HFFc6 (cell line): ENCODE results near the gene TALDO1. TPM values are rescaled to one million over a fixed set of nuclear protein-coding genes. Genes with fewer than 3 reads are reported as not detected.

Experiments
- DNase-seq: peaks from one replicate; pipeline ENCODE4 v3.0.0-alpha.2; 2018
- H3K27ac Mint-ChIP-seq: 2 replicates; pipeline ENCODE4 v1.8.0; 2020; ENCODE audit warnings: mild to moderate bottlenecking, mixed read lengths
- H3K27me3 Mint-ChIP-seq: 2 replicates; pipeline ENCODE4 v1.8.0; 2021; ENCODE audit warnings: mild to moderate bottlenecking, moderate library complexity, mixed read lengths; ENCODE audit not compliant: insufficient read depth
- H3K36me3 Mint-ChIP-seq: 2 replicates; pipeline ENCODE4 v1.8.0; 2021; ENCODE audit warnings: low read depth, mixed read lengths
- H3K4me1 Mint-ChIP-seq: 2 replicates; pipeline ENCODE4 v1.8.0; 2020; ENCODE audit warnings: low read depth, mixed read lengths
- H3K4me3 Mint-ChIP-seq: 2 replicates; pipeline ENCODE4 v1.8.0; 2020; ENCODE audit warnings: mild to moderate bottlenecking, moderate library complexity, mixed read lengths
- H3K9me3 Mint-ChIP-seq: 2 replicates; pipeline ENCODE4 v1.8.0; 2020; ENCODE audit warnings: mild to moderate bottlenecking, mixed read lengths
- total RNA-seq, 6 experiments: library from RNA; stranded (reverse); fragmentation: NEBNext Ultra II Directional; extraction: Animal tissue kit (Norgen Biotek cat#: 25700); gene quantifications; 2 replicates in 1 of 6; 3 replicates in 5 of 6; pipeline ENCODE4 v1.2.3, GENCODE V29; 2021
- TF ChIP-seq, protein P1 (sequence below): fragments of 200-600 bp; sonication (generic); IDR thresholded peaks from 2 replicates; pipeline ENCODE4 v1.5.0; 2021; ENCODE audit warnings: antibody characterized with exemption, mild to moderate bottlenecking

TALDO1 gene
- total RNA-seq, 6 experiments from 2014 or later = 230 to 351 (median 300) TPM

DNA sequence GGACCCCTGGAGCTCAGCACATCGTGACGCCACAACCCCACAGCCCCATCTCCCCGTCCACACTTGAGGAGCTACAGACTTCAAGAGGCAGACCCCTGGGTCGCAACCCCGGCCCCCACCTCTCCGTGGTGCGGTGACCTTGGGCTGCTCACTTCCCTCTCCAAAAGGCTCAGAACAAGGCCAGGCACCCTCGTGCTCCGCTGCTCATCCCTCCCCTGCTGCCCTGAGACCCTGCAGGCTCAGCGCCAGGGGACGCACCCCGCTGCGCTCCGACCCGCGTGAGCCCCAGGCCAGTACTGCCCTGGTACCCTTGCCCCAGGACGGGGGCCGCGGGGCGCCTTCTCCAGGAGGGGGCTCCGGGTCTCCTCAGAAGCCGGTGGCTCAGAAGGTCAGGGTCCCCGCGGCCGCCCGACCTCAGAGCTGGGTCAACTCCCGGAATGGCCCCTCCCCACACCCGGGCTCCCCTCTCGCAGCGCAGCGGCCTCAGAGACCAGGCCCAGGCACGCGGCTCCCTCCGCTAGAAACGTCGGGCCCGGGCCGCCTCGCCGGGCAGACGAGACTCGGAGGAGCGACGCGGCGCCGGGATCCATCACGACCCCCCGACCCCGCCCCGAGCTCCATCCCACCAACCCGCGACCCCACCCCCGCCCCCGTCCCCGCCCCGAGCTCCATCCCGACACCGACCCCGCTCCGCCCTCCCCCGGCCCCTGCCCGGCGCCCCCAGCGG, 29.5 kb downstream of the TALDO1 start:
- TF ChIP-seq, protein P1, sequence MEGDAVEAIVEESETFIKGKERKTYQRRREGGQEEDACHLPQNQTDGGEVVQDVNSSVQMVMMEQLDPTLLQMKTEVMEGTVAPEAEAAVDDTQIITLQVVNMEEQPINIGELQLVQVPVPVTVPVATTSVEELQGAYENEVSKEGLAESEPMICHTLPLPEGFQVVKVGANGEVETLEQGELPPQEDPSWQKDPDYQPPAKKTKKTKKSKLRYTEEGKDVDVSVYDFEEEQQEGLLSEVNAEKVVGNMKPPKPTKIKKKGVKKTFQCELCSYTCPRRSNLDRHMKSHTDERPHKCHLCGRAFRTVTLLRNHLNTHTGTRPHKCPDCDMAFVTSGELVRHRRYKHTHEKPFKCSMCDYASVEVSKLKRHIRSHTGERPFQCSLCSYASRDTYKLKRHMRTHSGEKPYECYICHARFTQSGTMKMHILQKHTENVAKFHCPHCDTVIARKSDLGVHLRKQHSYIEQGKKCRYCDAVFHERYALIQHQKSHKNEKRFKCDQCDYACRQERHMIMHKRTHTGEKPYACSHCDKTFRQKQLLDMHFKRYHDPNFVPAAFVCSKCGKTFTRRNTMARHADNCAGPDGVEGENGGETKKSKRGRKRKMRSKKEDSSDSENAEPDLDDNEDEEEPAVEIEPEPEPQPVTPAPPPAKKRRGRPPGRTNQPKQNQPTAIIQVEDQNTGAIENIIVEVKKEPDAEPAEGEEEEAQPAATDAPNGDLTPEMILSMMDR = peak; percentile 14; the same call in 1 of the 2 replicates
- peaks cover 4% of the 10 kb centered on the region; the same call in 1 of the 2 replicates for H3K27me3 Mint-ChIP-seq
- peak overlapping the region; percentile 82 for H3K27ac Mint-ChIP-seq
- H3K36me3 Mint-ChIP-seq = no peaks in the 10 kb centered on the region; the same call in 1 of the 2 replicates
- no peaks in the 10 kb centered on the region for H3K9me3 Mint-ChIP-seq
- H3K4me3 Mint-ChIP-seq = peak overlapping the region; percentile 93
- DNase-seq = no peak
- H3K4me1 Mint-ChIP-seq = peaks cover 22% of the 10 kb centered on the region

DNA sequence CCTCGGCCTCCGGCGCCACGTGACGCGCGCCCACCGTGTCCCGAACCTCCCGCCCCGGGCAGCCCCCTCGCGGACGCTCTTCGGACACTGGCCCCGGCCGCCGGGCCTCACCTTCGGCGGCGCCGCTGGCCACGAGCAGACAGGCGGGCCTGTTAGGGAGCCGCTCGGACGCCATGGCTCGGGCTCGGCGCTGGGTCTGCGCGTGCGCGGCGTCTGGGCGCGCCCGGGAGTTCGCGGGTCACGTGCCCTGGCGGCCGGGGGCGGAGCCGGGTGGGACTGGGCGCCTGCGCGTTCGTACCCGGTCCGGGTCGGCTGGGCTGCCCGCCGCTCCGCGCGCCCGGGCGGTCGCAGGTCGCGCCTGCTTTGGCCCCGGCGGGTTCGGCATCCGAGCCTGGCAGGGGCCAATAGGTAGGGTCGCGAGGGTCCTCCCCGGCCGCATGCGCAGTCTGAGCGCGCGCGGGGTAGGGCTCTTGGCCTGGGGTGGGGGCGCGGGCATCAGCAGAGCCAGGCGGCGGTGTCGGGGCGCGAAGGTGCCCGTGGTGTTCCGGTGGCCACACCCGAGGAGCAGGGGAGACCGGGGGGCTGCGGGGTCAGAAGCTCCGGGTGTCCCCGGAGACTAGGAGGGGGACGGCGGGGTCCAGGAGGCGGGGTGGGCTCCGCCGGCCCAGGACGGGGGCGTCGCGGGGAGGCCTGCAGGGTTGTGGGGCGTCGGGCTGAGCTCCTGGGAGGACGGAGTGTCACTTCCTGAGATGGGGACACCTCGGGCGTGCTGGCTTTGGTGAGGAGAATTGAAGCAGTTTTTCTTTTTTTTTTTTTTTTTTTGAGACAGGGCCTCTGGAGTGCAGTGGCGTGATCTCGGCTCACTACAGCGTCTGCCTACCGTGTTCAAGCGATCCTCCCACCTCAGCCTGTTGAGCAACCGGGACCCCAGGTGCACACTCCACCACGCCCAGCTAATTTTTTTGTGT, 30.3 kb downstream of the TALDO1 start, which contains the start of gene GATD1:
Gene GATD1 (minus strand): TSS at position 200 of the 968 bp plus-strand sequence. CDS start 25 bp downstream, at position 175.
- peak; percentile 80 for DNase-seq

DNA sequence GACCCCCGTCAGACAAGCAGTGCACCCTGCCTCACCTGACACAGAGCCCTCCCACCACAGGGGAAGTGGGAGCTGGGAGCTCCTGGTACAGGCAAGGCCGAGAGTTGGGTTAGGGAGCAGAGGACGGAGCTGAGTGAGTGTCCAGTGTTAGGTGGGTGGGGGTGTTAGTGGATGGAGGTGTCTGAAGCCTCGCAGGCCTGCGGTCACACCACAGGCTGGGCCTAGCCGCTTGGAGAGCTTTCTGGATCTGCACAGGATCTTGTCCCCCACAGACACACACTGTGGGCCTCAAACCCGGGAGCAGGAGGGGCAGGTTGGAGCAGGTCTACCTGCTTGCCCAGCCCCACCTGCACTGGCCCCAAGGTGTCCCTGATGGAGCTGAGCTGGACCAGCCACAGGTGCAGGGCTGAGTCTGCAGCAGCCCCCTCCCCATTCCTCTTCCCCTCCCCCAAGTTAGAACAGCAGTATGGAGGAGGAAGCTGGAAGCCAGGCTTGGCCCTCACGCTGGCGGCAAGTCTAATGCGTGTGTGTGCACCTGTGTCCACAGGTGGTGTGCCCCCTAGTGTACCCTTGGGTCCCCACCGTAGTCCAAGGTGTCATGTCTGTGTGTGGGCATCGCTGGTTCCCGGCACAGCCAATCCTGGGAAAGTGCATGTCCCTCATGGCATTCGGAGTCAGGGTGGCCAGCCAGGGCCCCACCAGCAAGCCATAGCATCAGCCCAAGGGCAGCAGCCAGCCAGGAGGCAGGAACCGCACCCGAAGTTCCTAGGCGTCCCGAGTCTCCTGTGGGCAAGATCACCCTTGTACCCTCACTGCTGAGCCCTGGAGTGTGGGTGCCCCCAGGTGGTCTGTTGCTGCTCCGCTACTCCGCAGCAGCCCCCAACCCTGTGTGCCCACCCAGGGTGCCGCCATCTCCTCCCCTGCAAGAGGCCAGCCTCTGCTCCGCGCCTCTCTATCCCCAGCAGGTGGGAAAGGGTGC, 32.0 kb downstream of the TALDO1 start:
- TF ChIP-seq, protein P1 = peak; percentile 21; the same call in 1 of the 2 replicates
- peaks cover 35% of the 10 kb centered on the region for H3K4me1 Mint-ChIP-seq
- no peaks in the 10 kb centered on the region for H3K9me3 Mint-ChIP-seq
- no peak for DNase-seq
- no peak overlapping the region for H3K27ac Mint-ChIP-seq
- peaks cover 6% of the 10 kb centered on the region for H3K36me3 Mint-ChIP-seq
- peaks cover 4% of the 10 kb centered on the region; the same call in 1 of the 2 replicates for H3K27me3 Mint-ChIP-seq
- H3K4me3 Mint-ChIP-seq = no peak overlapping the region

More for the DNA sequence above, 30.3 kb downstream of the TALDO1 start, which contains the start of gene GATD1:
- TF ChIP-seq, protein P1 = no peak
- H3K36me3 Mint-ChIP-seq = no peaks in the 10 kb centered on the region; the same call in 1 of the 2 replicates
- no peaks in the 10 kb centered on the region for H3K9me3 Mint-ChIP-seq
- H3K27ac Mint-ChIP-seq = peak within 1 kb of the TSS; percentile 82
- H3K27me3 Mint-ChIP-seq = peaks cover 4% of the 10 kb centered on the region; the same call in 1 of the 2 replicates
- peaks cover 22% of the 10 kb centered on the region for H3K4me1 Mint-ChIP-seq
- H3K4me3 Mint-ChIP-seq = peak within 1 kb of the TSS; percentile 93

DNA sequence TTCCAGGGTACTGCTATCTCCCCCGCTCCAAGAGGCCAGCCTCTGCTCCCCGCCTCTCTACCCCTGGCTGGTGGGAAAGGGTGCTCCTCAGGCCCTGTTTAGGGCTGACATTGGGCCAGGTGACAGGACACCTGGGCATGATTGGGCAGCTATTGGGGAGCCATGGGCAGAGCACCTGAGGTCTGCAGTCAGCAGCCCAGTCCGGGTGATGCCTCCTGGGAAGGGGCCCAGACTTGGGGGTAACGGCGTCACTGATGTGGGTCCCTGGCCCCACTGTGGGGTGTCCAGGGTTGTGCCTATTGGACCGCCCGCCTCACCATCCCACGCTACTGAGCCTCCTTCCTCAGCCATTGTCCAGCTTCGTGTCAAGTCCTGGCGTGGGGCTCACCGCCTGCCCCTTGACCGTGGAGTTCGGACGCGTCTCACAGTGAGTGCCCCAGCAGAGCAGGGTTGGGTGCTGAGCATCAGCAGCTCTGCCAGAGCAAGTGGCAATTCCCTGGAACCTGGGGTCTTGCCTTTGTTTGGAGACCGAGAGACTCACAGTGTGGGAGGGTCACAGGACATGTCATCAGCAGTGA, 32.8 kb downstream of the TALDO1 start:
- no peaks in the 10 kb centered on the region for H3K9me3 Mint-ChIP-seq

More for the DNA sequence above, 32.8 kb downstream of the TALDO1 start:
- H3K4me3 Mint-ChIP-seq = no peak overlapping the region
- TF ChIP-seq, protein P1 = no peak
- no peak overlapping the region for H3K27ac Mint-ChIP-seq
- H3K4me1 Mint-ChIP-seq = peaks cover 32% of the 10 kb centered on the region
- peaks cover 6% of the 10 kb centered on the region for H3K36me3 Mint-ChIP-seq
- no peak for DNase-seq
- H3K27me3 Mint-ChIP-seq = peaks cover 4% of the 10 kb centered on the region; the same call in 1 of the 2 replicates
